Right lobe of liver (tissue), 6 donors: Measurements from ENCODE around the gene WBP2. TPM values are rescaled to one million over a fixed set of nuclear protein-coding genes. Genes with fewer than 3 reads are reported as not detected.

Source experiments
- ATAC-seq, 4 donors: fragments of 200-7000 bp; cut with Tn5 transposase; one replicate each; pipeline ENCODE4 v1.9.1; 2020; ENCODE audit warnings: mild to moderate bottlenecking in 4 of 4, moderate library complexity in 4 of 4
- DNase-seq, 3 donors: peaks; one replicate each; pipeline ENCODE4 v3.0.0-alpha.2; 2020
- H3K27ac ChIP-seq, 3 donors: fragments of 200-600 bp; one replicate each; pipeline ENCODE4 v1.8.0; 2022
- H3K27me3 ChIP-seq, 2 donors: fragments of 200-600 bp; one replicate each; pipeline ENCODE4 v1.8.0; 2022
- H3K36me3 ChIP-seq, 4 donors: fragments of 200-600 bp; sonication (generic) in 1 of 4; one replicate each; pipeline versions ENCODE4 v1.5.1 to v1.8.0; 2017 to 2022; ENCODE audit warnings: control low read depth in 1 of 4
- H3K4me1 ChIP-seq, 4 donors: fragments of 200-600 bp; sonication (generic) in 1 of 4; one replicate each; pipeline versions ENCODE4 v1.5.1 to v1.8.0; 2017 to 2022; ENCODE audit warnings: control low read depth in 1 of 4
- H3K4me3 ChIP-seq, 3 donors: fragments of 200-600 bp; one replicate each; pipeline ENCODE4 v1.8.0; 2022
- H3K9me3 ChIP-seq, 4 donors: fragments of 200-600 bp; sonication (generic) in 1 of 4; one replicate each; pipeline versions ENCODE4 v1.5.1 to v1.8.0; 2017 to 2022; ENCODE audit warnings: control low read depth in 1 of 4
- POLR2A ChIP-seq: fragments of 450-650 bp; IDR thresholded peaks from one replicate; pipeline ENCODE4 v1.6.1; 2017; ENCODE audit warnings: antibody characterized with exemption, mild to moderate bottlenecking
- WGBS: methylation state at CpG from one replicate; pipeline ENCODE4 v1.1.6; 2018; ENCODE audit warnings: low coverage, low lambda C conversion rate; ENCODE audit not compliant: insufficient coverage; ENCODE audit errors: missing lambda C conversion rate; 5-methylcytosine and 5-hydroxymethylcytosine counted together
- intact Hi-C, 2 donors: fragments of 100-400 bp; cut with DNase I; formaldehyde crosslinking; loops; one replicate each; pipeline versions ENCODE4 v1.11.2 to v1.14.1; 2022
- total RNA-seq, 6 experiments: library from RNA; depleted of rRNA in 2 of 6; stranded (reverse); fragments of >200 nt in 2 of 6; fragmentation: NEBNext Ultra II Directional in 3 of 6; extraction: Animal tissue kit (Norgen Biotek cat#: 25700) in 3 of 6; gene quantifications; one replicate each; pipeline versions ENCODE4 v1.1.0 to v1.2.4, GENCODE V29; 2016 to 2023
- TF ChIP-seq, protein P1 (sequence below), 4 donors: fragments of 200-600 bp in 3 of 4; fragments of 450-650 bp in 1 of 4; IDR thresholded peaks; one replicate each; pipeline versions ENCODE4 v1.5.1 to v1.8.0; 2016 to 2022; ENCODE audit warnings: antibody characterized with exemption in 4 of 4, mild to moderate bottlenecking in 2 of 4
- donor health status: DM: no; HTN: yes; CAD: no.
- donor health status: DM: no; HTN: no; CAD: no.
- donor health status: DM: no; HTN: no; CAD: no.
- donor health status: DM: no; HTN: yes; CAD: no.
- donor health status: DM: no; HTN: yes; CAD: no.

WBP2 gene
- total RNA-seq, 6 experiments from 2014 or later: 57.5 to 99.2 (median 68.7) TPM

- intact Hi-C loops: loop anchor here in 1 of 2 donors (10.0 kb wide), 1 partner anchor 73 kb away; no protein-coding TSS in a partner anchor
- no peaks in the 10 kb centered on the region for H3K9me3 ChIP-seq
- no peak for DNase-seq
- no peaks in the 10 kb centered on the region for H3K27me3 ChIP-seq
- ATAC-seq: no peak
- H3K36me3 ChIP-seq: peaks cover 0 to 37% (median 0%) of the 10 kb centered on the region in 4 donors
- TF ChIP-seq POLR2A: no peak
- TF ChIP-seq, protein P1, sequence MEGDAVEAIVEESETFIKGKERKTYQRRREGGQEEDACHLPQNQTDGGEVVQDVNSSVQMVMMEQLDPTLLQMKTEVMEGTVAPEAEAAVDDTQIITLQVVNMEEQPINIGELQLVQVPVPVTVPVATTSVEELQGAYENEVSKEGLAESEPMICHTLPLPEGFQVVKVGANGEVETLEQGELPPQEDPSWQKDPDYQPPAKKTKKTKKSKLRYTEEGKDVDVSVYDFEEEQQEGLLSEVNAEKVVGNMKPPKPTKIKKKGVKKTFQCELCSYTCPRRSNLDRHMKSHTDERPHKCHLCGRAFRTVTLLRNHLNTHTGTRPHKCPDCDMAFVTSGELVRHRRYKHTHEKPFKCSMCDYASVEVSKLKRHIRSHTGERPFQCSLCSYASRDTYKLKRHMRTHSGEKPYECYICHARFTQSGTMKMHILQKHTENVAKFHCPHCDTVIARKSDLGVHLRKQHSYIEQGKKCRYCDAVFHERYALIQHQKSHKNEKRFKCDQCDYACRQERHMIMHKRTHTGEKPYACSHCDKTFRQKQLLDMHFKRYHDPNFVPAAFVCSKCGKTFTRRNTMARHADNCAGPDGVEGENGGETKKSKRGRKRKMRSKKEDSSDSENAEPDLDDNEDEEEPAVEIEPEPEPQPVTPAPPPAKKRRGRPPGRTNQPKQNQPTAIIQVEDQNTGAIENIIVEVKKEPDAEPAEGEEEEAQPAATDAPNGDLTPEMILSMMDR (IDR thresholded peaks at IDR 0.05): no peak
- H3K27ac ChIP-seq: peak overlapping the region in 2 of 3 donors; percentile 31 to 46
- no peak overlapping the region for H3K4me3 ChIP-seq
- H3K4me1 ChIP-seq: peaks cover 0 to 13% (median 0%) of the 10 kb centered on the region in 4 donors
- WGBS: 85% methylated on average over 10 of the region's 11 CpGs
Measured at GRCh38 chr17:75828076-75828400, 27.1 kb downstream of the WBP2 start.

GRCh38 chr17:75827308-75828075, 27.6 kb downstream of the WBP2 start:
- peak in 1 of 3 donors; percentile 46 for DNase-seq
- H3K36me3 ChIP-seq: peaks cover 0 to 34% (median 0%) of the 10 kb centered on the region in 4 donors

DNA sequence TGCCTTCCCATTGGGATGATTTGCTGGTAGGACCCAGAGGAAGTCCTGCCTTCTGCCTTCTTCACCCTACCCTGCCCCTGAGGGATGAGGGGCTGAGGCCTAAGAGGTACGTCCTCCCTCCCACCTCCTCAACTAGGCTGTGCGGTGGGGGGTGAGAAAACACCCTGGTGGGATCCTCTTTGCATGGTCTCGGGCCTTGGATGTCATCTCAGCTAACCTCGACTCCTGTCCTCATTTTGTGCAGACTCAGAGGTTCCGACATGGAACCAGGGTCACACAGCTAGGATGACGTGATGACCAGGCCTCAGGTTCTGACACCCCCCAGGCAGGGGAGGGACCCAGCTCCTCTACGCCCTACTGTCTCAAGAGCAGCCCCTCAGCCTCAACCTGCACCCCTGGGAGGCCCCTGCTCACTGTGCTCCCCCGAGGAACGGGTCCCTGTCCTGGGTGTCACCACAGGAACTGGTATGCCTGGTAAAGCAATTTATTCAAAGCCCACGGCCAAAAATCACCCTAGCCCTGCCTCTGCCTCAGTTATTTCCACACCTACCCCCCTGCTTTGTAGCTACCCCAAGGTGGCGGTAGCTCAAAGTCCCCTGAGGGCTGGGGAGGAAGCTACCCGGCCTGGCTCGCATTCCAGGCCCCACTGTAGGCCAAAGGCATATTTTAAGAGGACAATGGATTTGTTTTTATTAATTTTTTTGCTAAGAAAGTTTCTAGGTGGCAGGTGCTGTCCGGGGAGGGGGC, 28.4 kb downstream of the WBP2 start:
- intact Hi-C loops: loop anchor here in 1 of 2 donors (10.0 kb wide), 1 partner anchor 72 kb away; no protein-coding TSS in a partner anchor
- TF ChIP-seq, protein P1 (IDR thresholded peaks at IDR 0.05): no peak
- TF ChIP-seq POLR2A: no peak
- Histone ChIP-seq H3K27ac (peak overlapping the region in 2 of 3 donors; percentile 31 to 46), H3K4me1 (peaks cover 0 to 22% (median 0%) of the 10 kb centered on the region in 4 donors), H3K36me3 (peaks cover 0 to 34% (median 0%) of the 10 kb centered on the region in 4 donors), H3K4me3 (no peak overlapping the region), H3K27me3 (no peaks in the 10 kb centered on the region), H3K9me3 (no peaks in the 10 kb centered on the region)
- 60% methylated on average over 2 of the region's 14 CpGs for WGBS
- DNase-seq (peak in 1 of 3 donors; percentile 15), ATAC-seq (no peak)

More at GRCh38 chr17:75827308-75828075, 27.6 kb downstream of the WBP2 start:
- peak overlapping the region in 2 of 3 donors; percentile 31 to 46 for H3K27ac ChIP-seq
- WGBS: 30% methylated on average over 4 of the region's 21 CpGs
- ATAC-seq: peak; percentile 60 to 70 (median 61)
- H3K4me3 ChIP-seq: peak overlapping the region in 1 of 3 donors; percentile 13
- no peak for TF ChIP-seq POLR2A
- TF ChIP-seq, protein P1 (IDR thresholded peaks at IDR 0.05): peak; percentile 46 to 63 (median 56)
- intact Hi-C loops: loop anchor here in 1 of 2 donors (10.0 kb wide), 1 partner anchor 73 kb away; no protein-coding TSS in a partner anchor
- no peaks in the 10 kb centered on the region for H3K27me3 ChIP-seq
- peaks cover 0 to 17% (median 0%) of the 10 kb centered on the region in 4 donors for H3K4me1 ChIP-seq
- H3K9me3 ChIP-seq: no peaks in the 10 kb centered on the region

- Histone ChIP-seq H3K27me3 (no peaks in the 10 kb centered on the region), H3K4me3 (no peak overlapping the region), H3K9me3 (no peaks in the 10 kb centered on the region), H3K27ac (no peak overlapping the region), H3K4me1 (peaks cover 0 to 22% (median 0%) of the 10 kb centered on the region in 4 donors), H3K36me3 (peaks cover 0 to 36% (median 1%) of the 10 kb centered on the region in 4 donors)
- DNase-seq (peak in 1 of 3 donors; percentile 9), ATAC-seq (no peak)
- TF ChIP-seq, protein P1 (IDR thresholded peaks at IDR 0.05): no peak
- TF ChIP-seq POLR2A: no peak
- intact Hi-C loops: loop anchor here in 1 of 2 donors (10.0 kb wide), 1 partner anchor 71 kb away; no protein-coding TSS in a partner anchor
- no CpG with 5 or more reads among the region's 12 CpGs for WGBS
Measured at GRCh38 chr17:75825748-75826370, 29.3 kb downstream of the WBP2 start.
